Middle frontal gyrus (tissue), 1 donor: ENCODE results near the gene NUP210.
"Not testable (repeated sequence)": the region's sequence is repeated elsewhere in the genome, so short reads cannot be mapped to it uniquely, and the experiment has no call there.

ENCODE experiments used
- DNase-seq: peaks from one replicate; pipeline ENCODE4 v3.0.0-alpha.2; 2015; ENCODE audit warnings: low spot score; ENCODE audit errors: extremely low spot score

The NUP210 gene

GRCh38 chr3:13429631-13430291 lies 9.6 kb upstream of the NUP210 start:
- no peak for DNase-seq

GRCh38 chr3:13428678-13429077 lies 8.6 kb upstream of the NUP210 start:
- not testable (repeated sequence) for DNase-seq

DNA sequence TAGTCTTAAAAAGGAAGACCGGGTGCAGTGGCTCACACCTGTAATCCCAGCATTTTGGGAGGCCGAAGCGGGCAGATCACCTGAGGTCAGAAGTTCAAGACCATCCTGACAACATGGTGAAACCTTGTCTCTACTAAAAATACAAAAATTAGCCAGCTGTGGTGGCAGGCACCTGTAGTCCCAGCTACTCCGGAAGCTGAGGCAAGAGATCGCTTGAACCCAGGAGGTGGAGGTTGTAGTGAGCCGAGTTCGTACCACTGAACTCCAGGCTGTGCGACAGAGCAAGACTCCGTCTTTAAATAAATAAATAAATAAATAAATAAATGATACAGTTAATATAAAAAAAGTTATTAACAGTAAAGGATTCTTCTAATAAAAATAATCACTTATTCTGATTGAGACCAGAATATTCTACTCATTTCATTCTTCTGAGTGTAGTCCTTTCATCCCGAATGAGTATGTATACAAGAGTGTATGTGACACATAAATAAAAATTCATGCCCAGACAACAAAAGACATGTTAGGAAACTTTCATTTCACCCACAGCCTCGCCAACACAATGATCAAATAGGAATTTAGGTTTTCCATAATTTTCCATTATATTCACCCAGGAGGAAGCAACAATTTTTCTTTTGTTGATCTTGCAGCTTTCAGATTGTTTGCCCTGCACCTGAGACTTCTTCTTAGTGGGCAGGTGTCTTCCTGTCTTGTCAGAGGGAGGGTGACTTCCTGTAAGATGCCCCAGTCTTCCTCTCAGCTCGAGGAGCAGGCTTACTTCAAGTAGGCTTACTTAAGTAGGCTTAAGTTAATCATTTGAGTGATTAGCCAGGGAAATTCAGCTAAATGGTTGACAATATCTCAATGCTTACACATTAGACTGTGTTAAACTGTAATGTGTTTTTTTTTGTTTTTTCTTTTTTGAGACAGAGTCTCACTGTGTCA lies 7.8 kb upstream of the NUP210 start:
- no peak for DNase-seq

DNA sequence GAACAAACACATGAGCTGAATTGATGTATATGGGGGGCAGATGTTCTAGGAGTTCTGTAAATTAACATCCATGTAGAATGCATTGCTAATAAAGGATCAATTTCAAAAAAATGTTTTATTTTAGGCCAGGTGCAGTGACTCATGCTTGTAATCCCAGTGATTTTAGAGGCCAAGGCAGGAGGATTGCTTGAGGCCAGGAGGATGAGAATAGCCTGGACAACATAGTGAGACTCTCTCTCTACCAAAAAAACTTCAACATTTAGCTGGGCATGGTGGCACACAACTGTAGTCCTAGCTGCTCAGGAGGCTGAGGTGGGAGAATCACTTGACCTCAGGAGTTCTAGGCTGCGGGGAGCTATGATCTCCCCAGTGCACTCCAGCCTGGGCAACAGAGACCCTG lies 6.5 kb upstream of the NUP210 start:
- DNase-seq: no peak

- DNase-seq: no peak
Observed at GRCh38 chr3:13425689-13426088, 5.6 kb upstream of the NUP210 start.

DNA sequence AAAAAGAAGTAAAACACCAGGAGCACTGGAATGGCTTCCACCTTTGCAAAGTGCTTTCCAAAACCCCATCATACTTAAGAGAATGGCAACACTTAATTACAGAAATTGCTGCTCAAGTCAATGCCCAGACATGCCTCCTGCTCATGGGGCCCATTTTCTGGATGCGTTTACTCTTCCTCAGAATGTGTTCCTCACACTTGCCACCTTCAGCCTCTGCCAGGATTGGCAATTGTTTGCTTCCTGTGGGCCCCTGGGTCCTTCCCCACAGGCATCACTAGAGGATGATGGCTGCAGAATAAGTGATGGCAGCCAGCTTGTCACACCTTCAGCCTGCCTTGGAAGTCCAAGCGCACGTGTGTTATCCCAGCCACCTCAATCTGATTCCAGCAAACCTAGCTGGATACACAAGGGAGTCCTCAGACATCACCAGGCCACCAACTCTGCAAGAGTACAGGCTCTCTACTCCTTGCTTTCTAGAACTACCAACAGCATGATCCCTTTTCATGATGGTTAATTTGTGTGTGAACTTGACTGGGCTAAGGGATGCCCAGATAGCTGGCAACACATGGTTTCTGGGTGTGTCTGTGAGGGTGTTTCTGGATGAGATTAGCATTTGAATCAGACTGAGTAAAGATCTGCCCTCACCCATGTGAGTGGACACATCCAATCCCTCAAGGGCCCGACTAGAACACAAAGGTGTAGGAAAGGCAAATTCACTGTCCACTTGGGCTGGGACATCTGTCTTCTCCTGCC lies 4.9 kb upstream of the NUP210 start:
- DNase-seq: no peak

- DNase-seq: no peak
Observed at GRCh38 chr3:13424141-13424844, 4.2 kb upstream of the NUP210 start.

- no peak for DNase-seq
Observed at GRCh38 chr3:13420831-13421765, 976 bp upstream of the NUP210 start.

DNA sequence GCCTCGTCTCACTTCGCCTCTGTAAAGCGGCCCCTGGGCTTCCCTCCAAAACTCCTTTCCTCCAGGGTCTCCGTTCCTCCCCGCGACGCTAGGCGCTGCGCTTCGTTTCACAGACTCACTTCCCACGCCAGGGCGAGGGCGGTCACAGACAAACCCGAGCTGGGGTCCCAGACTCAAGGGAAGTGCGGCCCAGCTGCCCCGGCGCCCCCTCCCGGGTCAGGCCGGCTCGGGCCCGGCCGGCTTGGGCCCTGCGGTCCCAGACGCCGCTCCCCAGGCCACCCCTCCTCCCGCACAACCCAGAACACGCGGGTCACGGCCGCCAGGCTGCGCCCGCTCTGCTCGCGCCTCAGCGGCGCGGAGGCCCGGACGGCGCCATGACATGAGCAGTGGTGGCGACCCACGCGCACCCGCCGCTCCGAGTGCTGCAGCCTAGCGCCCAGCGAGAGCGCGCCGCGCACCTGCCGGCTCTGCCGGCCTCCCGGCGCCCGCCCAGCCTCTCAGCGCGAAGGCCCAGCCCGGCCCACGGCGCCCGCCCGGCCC lies 547 bp downstream of the NUP210 start:
- peak; percentile 43 for DNase-seq

- no peak for DNase-seq
Observed at GRCh38 chr3:13417166-13417947, 2.8 kb downstream of the NUP210 start.

- no peak for DNase-seq
Observed at GRCh38 chr3:13415997-13416793, 3.9 kb downstream of the NUP210 start.

DNA sequence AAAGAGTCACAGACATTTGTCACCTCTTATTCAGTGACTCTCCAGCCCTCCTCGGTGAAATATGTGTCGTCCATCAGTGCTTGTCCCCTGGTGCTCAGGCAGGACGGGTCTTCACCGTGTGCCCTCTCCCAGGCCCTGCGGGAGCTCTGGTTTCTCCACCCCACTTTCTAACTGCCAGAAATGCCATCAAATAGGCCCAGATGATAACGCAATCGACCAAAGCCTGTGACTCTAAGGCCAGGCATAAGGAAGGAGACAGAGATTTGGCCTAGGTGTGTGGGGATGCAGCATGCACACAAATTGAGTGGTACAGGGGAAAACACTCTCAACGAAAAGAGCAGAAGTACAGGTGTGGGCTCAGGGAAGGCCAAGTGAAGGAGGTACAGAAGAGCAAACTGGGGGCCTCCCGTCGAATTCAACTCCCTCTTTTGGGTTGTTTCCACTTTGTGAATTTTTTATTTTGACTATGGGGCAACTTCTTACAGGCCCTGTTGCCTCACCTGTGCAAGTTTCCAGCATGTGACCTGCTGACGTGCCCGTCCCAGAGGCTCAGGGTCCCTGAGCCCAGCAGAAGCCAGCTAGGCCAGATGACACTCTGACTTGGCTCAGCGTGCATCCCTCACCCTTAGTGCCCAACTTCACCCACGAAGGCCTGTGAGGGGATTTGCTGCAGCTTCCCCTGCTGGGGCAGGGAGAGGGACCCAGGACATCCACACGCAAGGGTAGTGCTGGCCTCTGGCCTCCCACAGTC lies 4.7 kb downstream of the NUP210 start:
- no peak for DNase-seq

DNA sequence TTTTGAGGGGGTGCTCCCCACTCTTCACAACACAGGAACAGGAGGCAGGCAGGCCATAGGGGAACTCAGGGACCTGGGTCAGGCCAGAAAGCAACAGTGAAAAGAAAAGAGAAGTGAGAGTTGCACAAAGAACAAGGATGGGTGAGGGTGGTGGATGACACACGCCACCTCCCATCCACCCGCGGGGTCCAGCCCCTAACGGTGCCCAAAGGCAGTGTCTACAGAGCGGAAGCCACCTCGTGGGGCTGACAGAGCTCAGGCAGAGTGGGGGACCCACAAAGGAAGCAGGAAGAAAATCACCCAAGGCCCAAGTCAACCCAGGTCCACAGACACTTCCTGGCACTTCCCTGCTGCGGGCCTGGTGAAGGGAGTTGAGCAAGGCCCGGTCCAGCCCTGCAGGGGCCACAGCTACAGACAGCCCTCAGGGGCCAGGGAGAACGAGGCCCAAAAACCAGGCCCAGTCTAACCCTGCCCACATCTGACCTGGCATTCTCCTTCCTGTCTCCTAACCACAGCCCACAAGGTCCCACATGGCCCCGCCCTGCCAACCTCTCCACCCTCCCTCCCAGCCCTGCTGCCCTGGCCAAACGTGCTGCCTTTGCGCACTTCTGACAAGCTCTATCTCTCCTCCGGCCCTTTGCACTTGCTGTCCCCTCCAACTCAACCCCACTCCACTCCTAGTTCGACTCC lies 5.9 kb downstream of the NUP210 start:
- no peak for DNase-seq

DNA sequence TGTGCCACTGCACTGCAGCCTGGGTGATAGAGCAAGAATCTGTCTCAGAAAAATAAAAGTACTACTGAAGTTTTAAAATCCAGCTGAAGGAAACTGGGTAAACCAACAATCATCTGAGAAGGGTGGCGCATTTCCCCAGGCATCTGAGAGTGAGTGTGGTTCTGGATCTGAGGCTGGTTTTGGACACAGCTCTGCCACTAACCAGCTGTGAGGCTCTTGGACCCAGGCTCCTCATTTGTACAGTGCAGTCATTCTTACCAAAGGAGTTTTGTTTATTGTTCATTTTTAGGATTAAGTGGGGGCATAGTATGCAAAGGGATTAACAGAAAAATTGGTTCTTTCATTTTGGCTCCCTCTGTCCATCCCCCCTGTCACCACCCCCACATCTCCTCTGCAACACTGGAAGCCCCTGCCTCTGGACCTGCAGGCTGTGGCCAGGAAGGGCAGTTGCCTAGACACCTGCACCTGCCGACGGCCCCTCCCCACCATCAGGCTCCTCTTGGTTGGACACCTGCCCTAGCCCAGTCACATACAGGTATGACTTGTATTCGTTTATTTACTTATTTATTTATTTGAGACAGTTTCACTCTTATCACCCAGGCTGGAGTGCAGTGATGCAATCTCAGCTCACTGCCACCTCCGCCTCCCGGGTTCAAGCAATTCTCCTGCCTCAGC lies 8.8 kb downstream of the NUP210 start:
- DNase-seq: no peak

GRCh38 chr3:13408890-13409289 lies 11.2 kb downstream of the NUP210 start:
- no peak for DNase-seq

DNA sequence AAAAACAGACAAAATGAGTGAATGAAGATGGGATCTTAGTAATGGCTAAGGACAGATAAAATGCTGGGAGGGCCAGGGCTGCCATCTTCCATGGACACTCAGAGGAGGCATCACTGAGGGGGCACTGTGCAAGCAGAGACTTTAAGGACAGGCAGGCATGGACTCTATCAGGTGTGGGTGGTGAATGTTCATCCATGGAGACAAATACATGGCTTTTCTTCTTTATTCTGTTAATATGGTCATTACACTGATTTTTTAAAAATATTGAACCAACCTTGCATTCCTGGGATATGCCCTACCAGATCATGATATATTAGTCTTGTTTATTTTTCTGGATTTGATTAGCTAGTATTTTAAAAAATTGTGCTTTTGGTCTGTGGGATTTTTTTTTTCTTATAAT lies 12.2 kb downstream of the NUP210 start:
- no peak for DNase-seq
